ENCODE measurements around the gene LRRC25.

The LRRC25 gene

DNA sequence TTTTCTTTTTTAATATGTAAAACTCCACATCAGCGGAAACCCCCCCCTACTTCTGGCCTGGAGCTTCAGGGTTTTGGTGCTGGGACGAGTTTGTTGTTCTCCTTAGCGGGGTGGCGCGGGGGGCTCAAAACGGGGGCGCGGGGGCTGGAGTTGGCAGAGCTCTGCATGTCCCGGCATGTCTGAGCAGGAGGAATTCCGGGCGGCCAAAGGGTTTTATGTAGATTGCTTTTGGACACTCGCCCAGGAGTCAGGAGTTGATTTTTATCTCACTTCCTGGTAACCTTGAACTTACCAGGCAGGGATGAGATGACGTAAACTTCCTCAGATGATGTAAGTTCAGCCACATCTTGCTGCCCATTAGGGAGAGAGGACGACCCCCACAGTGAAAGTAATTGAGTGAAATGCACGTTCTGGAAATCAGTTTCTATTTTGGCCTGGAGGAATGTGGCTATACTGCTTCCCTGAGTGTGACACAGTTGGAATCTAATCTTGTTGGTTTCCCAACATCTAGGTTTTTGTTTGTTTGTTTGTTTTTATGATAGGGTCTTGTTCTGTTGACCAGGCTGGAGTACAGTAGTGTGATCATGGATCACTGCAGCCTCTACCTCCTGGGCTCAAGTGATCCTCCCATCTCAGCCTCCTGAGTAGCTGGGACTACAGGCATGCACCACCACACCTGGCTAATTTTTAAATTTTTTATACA lies 32.4 kb downstream of the LRRC25 start (continued):
- TF ChIP-seq, protein P1, sequence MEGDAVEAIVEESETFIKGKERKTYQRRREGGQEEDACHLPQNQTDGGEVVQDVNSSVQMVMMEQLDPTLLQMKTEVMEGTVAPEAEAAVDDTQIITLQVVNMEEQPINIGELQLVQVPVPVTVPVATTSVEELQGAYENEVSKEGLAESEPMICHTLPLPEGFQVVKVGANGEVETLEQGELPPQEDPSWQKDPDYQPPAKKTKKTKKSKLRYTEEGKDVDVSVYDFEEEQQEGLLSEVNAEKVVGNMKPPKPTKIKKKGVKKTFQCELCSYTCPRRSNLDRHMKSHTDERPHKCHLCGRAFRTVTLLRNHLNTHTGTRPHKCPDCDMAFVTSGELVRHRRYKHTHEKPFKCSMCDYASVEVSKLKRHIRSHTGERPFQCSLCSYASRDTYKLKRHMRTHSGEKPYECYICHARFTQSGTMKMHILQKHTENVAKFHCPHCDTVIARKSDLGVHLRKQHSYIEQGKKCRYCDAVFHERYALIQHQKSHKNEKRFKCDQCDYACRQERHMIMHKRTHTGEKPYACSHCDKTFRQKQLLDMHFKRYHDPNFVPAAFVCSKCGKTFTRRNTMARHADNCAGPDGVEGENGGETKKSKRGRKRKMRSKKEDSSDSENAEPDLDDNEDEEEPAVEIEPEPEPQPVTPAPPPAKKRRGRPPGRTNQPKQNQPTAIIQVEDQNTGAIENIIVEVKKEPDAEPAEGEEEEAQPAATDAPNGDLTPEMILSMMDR (tag by site-specific recombination; IDR thresholded peaks at IDR 0.05), result no peak
- TF ChIP-seq ZNF830 (tag by site-specific recombination; IDR thresholded peaks at IDR 0.05; ENCODE audit: low read depth), result no peak
- no peak for TF ChIP-seq ZNF174 (tag by site-specific recombination; IDR thresholded peaks at IDR 0.05)
- TF ChIP-seq, protein P2, sequence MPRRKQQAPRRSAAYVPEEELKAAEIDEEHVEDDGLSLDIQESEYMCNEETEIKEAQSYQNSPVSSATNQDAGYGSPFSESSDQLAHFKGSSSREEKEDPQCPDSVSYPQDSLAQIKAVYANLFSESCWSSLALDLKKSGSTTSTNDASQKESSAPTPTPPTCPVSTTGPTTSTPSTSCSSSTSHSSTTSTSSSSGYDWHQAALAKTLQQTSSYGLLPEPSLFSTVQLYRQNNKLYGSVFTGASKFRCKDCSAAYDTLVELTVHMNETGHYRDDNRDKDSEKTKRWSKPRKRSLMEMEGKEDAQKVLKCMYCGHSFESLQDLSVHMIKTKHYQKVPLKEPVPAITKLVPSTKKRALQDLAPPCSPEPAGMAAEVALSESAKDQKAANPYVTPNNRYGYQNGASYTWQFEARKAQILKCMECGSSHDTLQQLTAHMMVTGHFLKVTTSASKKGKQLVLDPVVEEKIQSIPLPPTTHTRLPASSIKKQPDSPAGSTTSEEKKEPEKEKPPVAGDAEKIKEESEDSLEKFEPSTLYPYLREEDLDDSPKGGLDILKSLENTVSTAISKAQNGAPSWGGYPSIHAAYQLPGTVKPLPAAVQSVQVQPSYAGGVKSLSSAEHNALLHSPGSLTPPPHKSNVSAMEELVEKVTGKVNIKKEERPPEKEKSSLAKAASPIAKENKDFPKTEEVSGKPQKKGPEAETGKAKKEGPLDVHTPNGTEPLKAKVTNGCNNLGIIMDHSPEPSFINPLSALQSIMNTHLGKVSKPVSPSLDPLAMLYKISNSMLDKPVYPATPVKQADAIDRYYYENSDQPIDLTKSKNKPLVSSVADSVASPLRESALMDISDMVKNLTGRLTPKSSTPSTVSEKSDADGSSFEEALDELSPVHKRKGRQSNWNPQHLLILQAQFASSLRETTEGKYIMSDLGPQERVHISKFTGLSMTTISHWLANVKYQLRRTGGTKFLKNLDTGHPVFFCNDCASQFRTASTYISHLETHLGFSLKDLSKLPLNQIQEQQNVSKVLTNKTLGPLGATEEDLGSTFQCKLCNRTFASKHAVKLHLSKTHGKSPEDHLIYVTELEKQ (tag by site-specific recombination; IDR thresholded peaks at IDR 0.05; ENCODE audit: borderline replicate concordance), result peak; percentile 94
- TF ChIP-seq ZNF274 (IDR thresholded peaks at IDR 0.05; ENCODE audit: low read length), result no peak
- TF ChIP-seq ZNF274 (tag by site-specific recombination; IDR thresholded peaks at IDR 0.05; ENCODE audit: borderline replicate concordance), result no peak
- peak; percentile 68 for TF ChIP-seq KLF8 (tag by site-specific recombination; IDR thresholded peaks at IDR 0.05)
- TF ChIP-seq ZNF514 (tag by site-specific recombination; IDR thresholded peaks at IDR 0.05), result no peak
- TF ChIP-seq ZNF221 (tag by site-specific recombination; IDR thresholded peaks at IDR 0.05; ENCODE audit: borderline replicate concordance), result no peak
- TF ChIP-seq BCL11A (tag by site-specific recombination; IDR thresholded peaks at IDR 0.05; ENCODE audit: low read depth), result peak; percentile 94
- TF ChIP-seq, protein P3, sequence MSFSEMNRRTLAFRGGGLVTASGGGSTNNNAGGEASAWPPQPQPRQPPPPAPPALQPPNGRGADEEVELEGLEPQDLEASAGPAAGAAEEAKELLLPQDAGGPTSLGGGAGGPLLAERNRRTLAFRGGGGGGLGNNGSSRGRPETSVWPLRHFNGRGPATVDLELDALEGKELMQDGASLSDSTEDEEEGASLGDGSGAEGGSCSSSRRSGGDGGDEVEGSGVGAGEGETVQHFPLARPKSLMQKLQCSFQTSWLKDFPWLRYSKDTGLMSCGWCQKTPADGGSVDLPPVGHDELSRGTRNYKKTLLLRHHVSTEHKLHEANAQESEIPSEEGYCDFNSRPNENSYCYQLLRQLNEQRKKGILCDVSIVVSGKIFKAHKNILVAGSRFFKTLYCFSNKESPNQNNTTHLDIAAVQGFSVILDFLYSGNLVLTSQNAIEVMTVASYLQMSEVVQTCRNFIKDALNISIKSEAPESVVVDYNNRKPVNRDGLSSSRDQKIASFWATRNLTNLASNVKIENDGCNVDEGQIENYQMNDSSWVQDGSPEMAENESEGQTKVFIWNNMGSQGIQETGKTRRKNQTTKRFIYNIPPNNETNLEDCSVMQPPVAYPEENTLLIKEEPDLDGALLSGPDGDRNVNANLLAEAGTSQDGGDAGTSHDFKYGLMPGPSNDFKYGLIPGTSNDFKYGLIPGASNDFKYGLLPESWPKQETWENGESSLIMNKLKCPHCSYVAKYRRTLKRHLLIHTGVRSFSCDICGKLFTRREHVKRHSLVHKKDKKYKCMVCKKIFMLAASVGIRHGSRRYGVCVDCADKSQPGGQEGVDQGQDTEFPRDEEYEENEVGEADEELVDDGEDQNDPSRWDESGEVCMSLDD (tag by site-specific recombination; IDR thresholded peaks at IDR 0.05), result peak; percentile 80
- TF ChIP-seq SP7 (tag by site-specific recombination; IDR thresholded peaks at IDR 0.05), result peak; percentile 95
- TF ChIP-seq MEIS1 (CRISPR knock-in tag; IDR thresholded peaks at IDR 0.05; ENCODE audit: borderline replicate concordance), result no peak
- TF ChIP-seq OSR2 (tag by site-specific recombination; IDR thresholded peaks at IDR 0.05), result peak; percentile 81
- no peak for TF ChIP-seq ZNF776 (tag by site-specific recombination; IDR thresholded peaks at IDR 0.05; ENCODE audit: borderline replicate concordance)
- TF ChIP-seq, protein P4, sequence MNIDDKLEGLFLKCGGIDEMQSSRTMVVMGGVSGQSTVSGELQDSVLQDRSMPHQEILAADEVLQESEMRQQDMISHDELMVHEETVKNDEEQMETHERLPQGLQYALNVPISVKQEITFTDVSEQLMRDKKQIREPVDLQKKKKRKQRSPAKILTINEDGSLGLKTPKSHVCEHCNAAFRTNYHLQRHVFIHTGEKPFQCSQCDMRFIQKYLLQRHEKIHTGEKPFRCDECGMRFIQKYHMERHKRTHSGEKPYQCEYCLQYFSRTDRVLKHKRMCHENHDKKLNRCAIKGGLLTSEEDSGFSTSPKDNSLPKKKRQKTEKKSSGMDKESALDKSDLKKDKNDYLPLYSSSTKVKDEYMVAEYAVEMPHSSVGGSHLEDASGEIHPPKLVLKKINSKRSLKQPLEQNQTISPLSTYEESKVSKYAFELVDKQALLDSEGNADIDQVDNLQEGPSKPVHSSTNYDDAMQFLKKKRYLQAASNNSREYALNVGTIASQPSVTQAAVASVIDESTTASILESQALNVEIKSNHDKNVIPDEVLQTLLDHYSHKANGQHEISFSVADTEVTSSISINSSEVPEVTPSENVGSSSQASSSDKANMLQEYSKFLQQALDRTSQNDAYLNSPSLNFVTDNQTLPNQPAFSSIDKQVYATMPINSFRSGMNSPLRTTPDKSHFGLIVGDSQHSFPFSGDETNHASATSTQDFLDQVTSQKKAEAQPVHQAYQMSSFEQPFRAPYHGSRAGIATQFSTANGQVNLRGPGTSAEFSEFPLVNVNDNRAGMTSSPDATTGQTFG (tag by site-specific recombination; IDR thresholded peaks at IDR 0.05; ENCODE audit: borderline replicate concordance), result no peak
- TF ChIP-seq ZIC2 (tag by site-specific recombination; IDR thresholded peaks at IDR 0.05), result peak; percentile 97
- no peak for TF ChIP-seq ZNF423 (tag by site-specific recombination; IDR thresholded peaks at IDR 0.05)
- TF ChIP-seq ZNF701 (tag by site-specific recombination; IDR thresholded peaks at IDR 0.05), result no peak
- TF ChIP-seq, protein P5, sequence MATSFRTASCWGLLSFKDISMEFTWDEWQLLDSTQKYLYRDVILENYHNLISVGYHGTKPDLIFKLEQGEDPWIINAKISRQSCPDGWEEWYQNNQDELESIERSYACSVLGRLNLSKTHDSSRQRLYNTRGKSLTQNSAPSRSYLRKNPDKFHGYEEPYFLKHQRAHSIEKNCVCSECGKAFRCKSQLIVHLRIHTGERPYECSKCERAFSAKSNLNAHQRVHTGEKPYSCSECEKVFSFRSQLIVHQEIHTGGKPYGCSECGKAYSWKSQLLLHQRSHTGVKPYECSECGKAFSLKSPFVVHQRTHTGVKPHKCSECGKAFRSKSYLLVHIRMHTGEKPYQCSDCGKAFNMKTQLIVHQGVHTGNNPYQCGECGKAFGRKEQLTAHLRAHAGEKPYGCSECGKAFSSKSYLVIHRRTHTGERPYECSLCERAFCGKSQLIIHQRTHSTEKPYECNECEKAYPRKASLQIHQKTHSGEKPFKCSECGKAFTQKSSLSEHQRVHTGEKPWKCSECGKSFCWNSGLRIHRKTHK (tag by site-specific recombination; IDR thresholded peaks at IDR 0.05), result no peak
- no peak for TF ChIP-seq ZNF23 (tag by site-specific recombination; IDR thresholded peaks at IDR 0.05; ENCODE audit: borderline replicate concordance)
- TF ChIP-seq ZNF624 (tag by site-specific recombination; IDR thresholded peaks at IDR 0.05), result no peak
- no peak for TF ChIP-seq ZNF530 (tag by site-specific recombination; IDR thresholded peaks at IDR 0.05; ENCODE audit: low read depth)
- TF ChIP-seq, protein P6, sequence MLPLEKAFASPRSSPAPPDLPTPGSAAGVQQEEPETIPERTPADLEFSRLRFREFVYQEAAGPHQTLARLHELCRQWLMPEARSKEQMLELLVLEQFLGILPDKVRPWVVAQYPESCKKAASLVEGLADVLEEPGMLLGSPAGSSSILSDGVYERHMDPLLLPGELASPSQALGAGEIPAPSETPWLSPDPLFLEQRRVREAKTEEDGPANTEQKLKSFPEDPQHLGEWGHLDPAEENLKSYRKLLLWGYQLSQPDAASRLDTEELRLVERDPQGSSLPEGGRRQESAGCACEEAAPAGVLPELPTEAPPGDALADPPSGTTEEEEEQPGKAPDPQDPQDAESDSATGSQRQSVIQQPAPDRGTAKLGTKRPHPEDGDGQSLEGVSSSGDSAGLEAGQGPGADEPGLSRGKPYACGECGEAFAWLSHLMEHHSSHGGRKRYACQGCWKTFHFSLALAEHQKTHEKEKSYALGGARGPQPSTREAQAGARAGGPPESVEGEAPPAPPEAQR (tag by site-specific recombination; IDR thresholded peaks at IDR 0.05), result peak; percentile 81

Measured in HEK293 (cell line).